GM12891 (cell line): ENCODE data around the gene RSPH1.
A peak's percentile ranks its signal among the peaks of the same experiment; 100 is the strongest.

Experiments
- DNase-seq: peaks from one replicate; pipeline ENCODE4 v3.0.0; 2011; ENCODE audit warnings: low spot score; ENCODE audit not compliant: insufficient read length
- FAIRE-seq: peaks from 2 replicates; lab custom pipeline; 2011; peaks lifted over from hg19 to GRCh38; lab: Jason Lieb, UNC
- PAX5 ChIP-seq: IDR thresholded peaks from 2 replicates; pipeline ENCODE4 v1.6.1; 2011; ENCODE audit warnings: low read length, moderate library complexity, mild to moderate bottlenecking; ENCODE audit not compliant: insufficient read depth, severe bottlenecking
- POLR2A ChIP-seq: IDR thresholded peaks from 2 replicates; pipeline ENCODE4 v1.6.1; 2011; ENCODE audit warnings: low read depth, low read length, control low read depth
- POLR2AphosphoS5 ChIP-seq: IDR thresholded peaks from 2 replicates; pipeline ENCODE4 v1.6.1; 2011; ENCODE audit warnings: low read depth, low read length, control low read depth
- POU2F2 ChIP-seq: IDR thresholded peaks from 2 replicates; pipeline ENCODE4 v1.6.1; 2011; ENCODE audit warnings: low read depth, mild to moderate bottlenecking, control low read depth, low read length, moderate library complexity
- SPI1 ChIP-seq: IDR thresholded peaks from 2 replicates; pipeline ENCODE4 v1.6.1; 2011; ENCODE audit warnings: low read depth, low read length, control low read depth
- TAF1 ChIP-seq: IDR thresholded peaks from 2 replicates; pipeline ENCODE4 v1.6.1; 2011; ENCODE audit warnings: low read depth, low read length, control low read depth

Gene RSPH1

GRCh38 chr21:42461185-42461520 is 34.9 kb downstream of the RSPH1 start:
- FAIRE-seq: peak; percentile 72
- TF ChIP-seq TAF1: no peak
- no peak for TF ChIP-seq POLR2AphosphoS5
- TF ChIP-seq POU2F2: no peak
- TF ChIP-seq SPI1: no peak
- TF ChIP-seq PAX5: no peak
- no peak for TF ChIP-seq POLR2A
- no peak for DNase-seq

- DNase-seq: no peak
- peak; percentile 96 for FAIRE-seq
- TF ChIP-seq SPI1: peak; percentile 81
- no peak for TF ChIP-seq POLR2A
- no peak for TF ChIP-seq POU2F2
Observed at GRCh38 chr21:42460391-42461184, 35.4 kb downstream of the RSPH1 start.

GRCh38 chr21:42459546-42460215 is 36.3 kb downstream of the RSPH1 start:
- no peak for DNase-seq
- peak; percentile 76 for FAIRE-seq
- TF ChIP-seq PAX5: no peak
- 0 out of 2 replicates have a peak, but pooled peaks have one; percentile 8 for TF ChIP-seq SPI1

GRCh38 chr21:42459082-42459460 is 37.0 kb downstream of the RSPH1 start:
- DNase-seq (no peak), FAIRE-seq (no peak)

GRCh38 chr21:42456457-42456856 is 39.6 kb downstream of the RSPH1 start:
- FAIRE-seq (peak; percentile 63), DNase-seq (no peak)
- TF ChIP-seq POLR2AphosphoS5 (no peak), SPI1 (no peak), TAF1 (no peak), POU2F2 (no peak), PAX5 (no peak), POLR2A (no peak)

More at GRCh38 chr21:42459082-42459460, 37.0 kb downstream of the RSPH1 start:
- no peak for TF ChIP-seq POU2F2
- no peak for TF ChIP-seq POLR2AphosphoS5
- no peak for TF ChIP-seq SPI1
- TF ChIP-seq PAX5: no peak
- no peak for TF ChIP-seq POLR2A
- no peak for TF ChIP-seq TAF1

- no peak for TF ChIP-seq POLR2A
- TF ChIP-seq TAF1: no peak
- no peak for TF ChIP-seq POLR2AphosphoS5
- no peak for TF ChIP-seq PAX5
- no peak for TF ChIP-seq POU2F2
- no peak for FAIRE-seq
Observed at GRCh38 chr21:42455754-42456440, 40.1 kb downstream of the RSPH1 start.

GRCh38 chr21:42455196-42455595 is 40.8 kb downstream of the RSPH1 start:
- DNase-seq (no peak), FAIRE-seq (no peak)
- no peak for TF ChIP-seq PAX5
- no peak for TF ChIP-seq POLR2A
- no peak for TF ChIP-seq POU2F2
- TF ChIP-seq POLR2AphosphoS5: no peak
- no peak for TF ChIP-seq SPI1
- TF ChIP-seq TAF1: no peak

More at GRCh38 chr21:42455754-42456440, 40.1 kb downstream of the RSPH1 start:
- DNase-seq: no peak

GRCh38 chr21:42454786-42455185 is 41.2 kb downstream of the RSPH1 start:
- TF ChIP-seq TAF1: no peak
- TF ChIP-seq POLR2AphosphoS5: no peak
- no peak for TF ChIP-seq PAX5
- DNase-seq: no peak
- no peak for FAIRE-seq

GRCh38 chr21:42453986-42454570 is 41.9 kb downstream of the RSPH1 start:
- TF ChIP-seq POLR2AphosphoS5 (no peak), POU2F2 (no peak), PAX5 (no peak), SPI1 (no peak), POLR2A (no peak), TAF1 (no peak)
- FAIRE-seq: no peak
- DNase-seq: no peak
